Measurements from ENCODE around the gene WDR64. TPM values are rescaled to one million over a fixed set of nuclear protein-coding genes. Genes with fewer than 3 reads are reported as not detected.

The WDR64 gene
- total and polyA plus RNA-seq, 2 experiments from 2014 or later: not detected

DNA sequence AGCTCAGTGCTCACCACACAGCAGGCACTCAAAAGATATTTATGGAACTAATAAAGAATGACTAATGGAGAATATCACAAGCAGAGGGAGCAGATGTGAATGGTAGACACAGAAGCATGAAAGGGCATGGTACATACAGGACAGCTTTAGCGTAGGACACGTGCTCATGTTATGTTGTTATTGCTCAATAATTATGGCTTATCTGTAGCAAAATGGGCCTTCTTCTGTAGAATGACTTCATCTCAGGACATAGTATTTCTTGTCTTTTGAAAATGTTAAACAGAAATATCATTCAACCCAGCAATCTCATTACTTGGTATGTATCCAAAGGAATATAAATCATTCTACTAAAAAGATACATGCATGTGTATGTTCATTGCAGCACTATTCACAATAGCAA lies 137.0 kb downstream of the WDR64 start:
- no peaks in the 10 kb centered on the region for H4K20me1 ChIP-seq (replicated peaks; ENCODE audit: insufficient read depth)
- H3K27me3 ChIP-seq (ENCODE audit: insufficient read depth): no peaks in the 10 kb centered on the region
- H2AFZ ChIP-seq: no peak overlapping the region
- no peak overlapping the region for H3K4me3 ChIP-seq
- H3K4me2 ChIP-seq: no peak overlapping the region
- H3K9me3 Mint-ChIP-seq: no peaks in the 10 kb centered on the region; the same call in 1 of the 3 replicates
- ATAC-seq (no peak), DNase-seq (ENCODE audit: low spot score) (no peak)
- no peak overlapping the region for H3K27ac Mint-ChIP-seq
- no peaks in the 10 kb centered on the region for H3K79me2 ChIP-seq (replicated peaks; ENCODE audit: insufficient read depth)
- no peaks in the 10 kb centered on the region for H3K4me1 ChIP-seq (ENCODE audit: insufficient read depth)
- H3K36me3 ChIP-seq (ENCODE audit: insufficient read depth): no peaks in the 10 kb centered on the region
- peaks cover 6% of the 10 kb centered on the region; the same call in 1 of the 2 replicates for H3K9me2 ChIP-seq (ENCODE audit: insufficient read depth)
- TF ChIP-seq, protein P1, sequence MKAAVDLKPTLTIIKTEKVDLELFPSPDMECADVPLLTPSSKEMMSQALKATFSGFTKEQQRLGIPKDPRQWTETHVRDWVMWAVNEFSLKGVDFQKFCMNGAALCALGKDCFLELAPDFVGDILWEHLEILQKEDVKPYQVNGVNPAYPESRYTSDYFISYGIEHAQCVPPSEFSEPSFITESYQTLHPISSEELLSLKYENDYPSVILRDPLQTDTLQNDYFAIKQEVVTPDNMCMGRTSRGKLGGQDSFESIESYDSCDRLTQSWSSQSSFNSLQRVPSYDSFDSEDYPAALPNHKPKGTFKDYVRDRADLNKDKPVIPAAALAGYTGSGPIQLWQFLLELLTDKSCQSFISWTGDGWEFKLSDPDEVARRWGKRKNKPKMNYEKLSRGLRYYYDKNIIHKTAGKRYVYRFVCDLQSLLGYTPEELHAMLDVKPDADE (IDR thresholded peaks at IDR 0.05): no peak
- TF ChIP-seq EZH2phosphoT487 (IDR thresholded peaks at IDR 0.05; ENCODE audit: unreplicated experiment) (no peak), ZNF114 (CRISPR knock-in tag; IDR thresholded peaks at IDR 0.05) (no peak)
- TF ChIP-seq, protein P2, sequence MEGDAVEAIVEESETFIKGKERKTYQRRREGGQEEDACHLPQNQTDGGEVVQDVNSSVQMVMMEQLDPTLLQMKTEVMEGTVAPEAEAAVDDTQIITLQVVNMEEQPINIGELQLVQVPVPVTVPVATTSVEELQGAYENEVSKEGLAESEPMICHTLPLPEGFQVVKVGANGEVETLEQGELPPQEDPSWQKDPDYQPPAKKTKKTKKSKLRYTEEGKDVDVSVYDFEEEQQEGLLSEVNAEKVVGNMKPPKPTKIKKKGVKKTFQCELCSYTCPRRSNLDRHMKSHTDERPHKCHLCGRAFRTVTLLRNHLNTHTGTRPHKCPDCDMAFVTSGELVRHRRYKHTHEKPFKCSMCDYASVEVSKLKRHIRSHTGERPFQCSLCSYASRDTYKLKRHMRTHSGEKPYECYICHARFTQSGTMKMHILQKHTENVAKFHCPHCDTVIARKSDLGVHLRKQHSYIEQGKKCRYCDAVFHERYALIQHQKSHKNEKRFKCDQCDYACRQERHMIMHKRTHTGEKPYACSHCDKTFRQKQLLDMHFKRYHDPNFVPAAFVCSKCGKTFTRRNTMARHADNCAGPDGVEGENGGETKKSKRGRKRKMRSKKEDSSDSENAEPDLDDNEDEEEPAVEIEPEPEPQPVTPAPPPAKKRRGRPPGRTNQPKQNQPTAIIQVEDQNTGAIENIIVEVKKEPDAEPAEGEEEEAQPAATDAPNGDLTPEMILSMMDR (conservative IDR thresholded peaks at IDR 0.05; ENCODE audit: low read depth in 2 of 2): no peak
- TF ChIP-seq, protein P3, sequence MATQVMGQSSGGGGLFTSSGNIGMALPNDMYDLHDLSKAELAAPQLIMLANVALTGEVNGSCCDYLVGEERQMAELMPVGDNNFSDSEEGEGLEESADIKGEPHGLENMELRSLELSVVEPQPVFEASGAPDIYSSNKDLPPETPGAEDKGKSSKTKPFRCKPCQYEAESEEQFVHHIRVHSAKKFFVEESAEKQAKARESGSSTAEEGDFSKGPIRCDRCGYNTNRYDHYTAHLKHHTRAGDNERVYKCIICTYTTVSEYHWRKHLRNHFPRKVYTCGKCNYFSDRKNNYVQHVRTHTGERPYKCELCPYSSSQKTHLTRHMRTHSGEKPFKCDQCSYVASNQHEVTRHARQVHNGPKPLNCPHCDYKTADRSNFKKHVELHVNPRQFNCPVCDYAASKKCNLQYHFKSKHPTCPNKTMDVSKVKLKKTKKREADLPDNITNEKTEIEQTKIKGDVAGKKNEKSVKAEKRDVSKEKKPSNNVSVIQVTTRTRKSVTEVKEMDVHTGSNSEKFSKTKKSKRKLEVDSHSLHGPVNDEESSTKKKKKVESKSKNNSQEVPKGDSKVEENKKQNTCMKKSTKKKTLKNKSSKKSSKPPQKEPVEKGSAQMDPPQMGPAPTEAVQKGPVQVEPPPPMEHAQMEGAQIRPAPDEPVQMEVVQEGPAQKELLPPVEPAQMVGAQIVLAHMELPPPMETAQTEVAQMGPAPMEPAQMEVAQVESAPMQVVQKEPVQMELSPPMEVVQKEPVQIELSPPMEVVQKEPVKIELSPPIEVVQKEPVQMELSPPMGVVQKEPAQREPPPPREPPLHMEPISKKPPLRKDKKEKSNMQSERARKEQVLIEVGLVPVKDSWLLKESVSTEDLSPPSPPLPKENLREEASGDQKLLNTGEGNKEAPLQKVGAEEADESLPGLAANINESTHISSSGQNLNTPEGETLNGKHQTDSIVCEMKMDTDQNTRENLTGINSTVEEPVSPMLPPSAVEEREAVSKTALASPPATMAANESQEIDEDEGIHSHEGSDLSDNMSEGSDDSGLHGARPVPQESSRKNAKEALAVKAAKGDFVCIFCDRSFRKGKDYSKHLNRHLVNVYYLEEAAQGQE (IDR thresholded peaks at IDR 0.05; ENCODE audit: unreplicated experiment): no peak
- no peaks in the 10 kb centered on the region for H3F3A ChIP-seq (replicated peaks; ENCODE audit: low read depth)
- H3K4me1 Mint-ChIP-seq: no peaks in the 10 kb centered on the region
- H3K36me3 Mint-ChIP-seq (ENCODE audit: low read depth): no peaks in the 10 kb centered on the region
- peaks cover 2% of the 10 kb centered on the region for H3K27me3 Mint-ChIP-seq (ENCODE audit: insufficient read depth, low read depth, poor library complexity)
- H3K27ac ChIP-seq (ENCODE audit: low read depth): no peak overlapping the region
- H3K4me3 Mint-ChIP-seq: no peak overlapping the region

DNA sequence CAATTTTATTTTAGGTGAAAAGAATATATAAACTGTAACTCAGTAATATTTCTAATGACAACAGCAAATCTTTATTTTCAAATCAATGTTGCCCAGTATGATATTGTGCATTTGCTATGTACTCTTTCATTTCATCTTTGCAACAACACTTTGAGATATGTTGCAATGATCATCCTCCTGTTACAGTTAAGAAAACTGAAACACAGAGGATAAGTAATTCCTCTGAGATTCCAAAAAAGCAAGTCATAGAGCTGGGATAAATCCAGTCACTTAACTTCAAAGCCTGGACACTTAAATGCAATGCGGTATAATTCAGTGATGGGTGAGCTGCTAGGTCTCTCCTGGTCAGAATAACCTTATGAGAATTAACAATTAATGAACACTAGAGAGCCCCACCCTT lies 147.3 kb downstream of the WDR64 start:
- Histone ChIP-seq H2AFZ (no peak overlapping the region), H3F3A (replicated peaks; ENCODE audit: low read depth) (no peaks in the 10 kb centered on the region), H3K36me3 (ENCODE audit: insufficient read depth) (no peaks in the 10 kb centered on the region), H3K9me2 (ENCODE audit: insufficient read depth) (no peaks in the 10 kb centered on the region), H4K20me1 (replicated peaks; ENCODE audit: insufficient read depth) (no peaks in the 10 kb centered on the region), H3K27ac (ENCODE audit: low read depth) (no peak overlapping the region), H3K79me2 (replicated peaks; ENCODE audit: insufficient read depth) (no peaks in the 10 kb centered on the region), H3K27me3 (ENCODE audit: insufficient read depth) (no peaks in the 10 kb centered on the region), H3K4me3 (no peak overlapping the region), H3K4me1 (ENCODE audit: insufficient read depth) (no peaks in the 10 kb centered on the region), H3K4me2 (no peak overlapping the region)
- H3K4me1 Mint-ChIP-seq: peaks cover 9% of the 10 kb centered on the region; the same call in 2 of the 3 replicates
- DNase-seq (ENCODE audit: low spot score) (no peak), ATAC-seq (no peak)
- no peaks in the 10 kb centered on the region for H3K36me3 Mint-ChIP-seq (ENCODE audit: low read depth)
- H3K4me3 Mint-ChIP-seq: no peak overlapping the region
- H3K27me3 Mint-ChIP-seq (ENCODE audit: insufficient read depth, low read depth, poor library complexity): peaks cover 3% of the 10 kb centered on the region
- no peaks in the 10 kb centered on the region for H3K9me3 Mint-ChIP-seq
- no peak overlapping the region for H3K27ac Mint-ChIP-seq
- TF ChIP-seq, protein P4, sequence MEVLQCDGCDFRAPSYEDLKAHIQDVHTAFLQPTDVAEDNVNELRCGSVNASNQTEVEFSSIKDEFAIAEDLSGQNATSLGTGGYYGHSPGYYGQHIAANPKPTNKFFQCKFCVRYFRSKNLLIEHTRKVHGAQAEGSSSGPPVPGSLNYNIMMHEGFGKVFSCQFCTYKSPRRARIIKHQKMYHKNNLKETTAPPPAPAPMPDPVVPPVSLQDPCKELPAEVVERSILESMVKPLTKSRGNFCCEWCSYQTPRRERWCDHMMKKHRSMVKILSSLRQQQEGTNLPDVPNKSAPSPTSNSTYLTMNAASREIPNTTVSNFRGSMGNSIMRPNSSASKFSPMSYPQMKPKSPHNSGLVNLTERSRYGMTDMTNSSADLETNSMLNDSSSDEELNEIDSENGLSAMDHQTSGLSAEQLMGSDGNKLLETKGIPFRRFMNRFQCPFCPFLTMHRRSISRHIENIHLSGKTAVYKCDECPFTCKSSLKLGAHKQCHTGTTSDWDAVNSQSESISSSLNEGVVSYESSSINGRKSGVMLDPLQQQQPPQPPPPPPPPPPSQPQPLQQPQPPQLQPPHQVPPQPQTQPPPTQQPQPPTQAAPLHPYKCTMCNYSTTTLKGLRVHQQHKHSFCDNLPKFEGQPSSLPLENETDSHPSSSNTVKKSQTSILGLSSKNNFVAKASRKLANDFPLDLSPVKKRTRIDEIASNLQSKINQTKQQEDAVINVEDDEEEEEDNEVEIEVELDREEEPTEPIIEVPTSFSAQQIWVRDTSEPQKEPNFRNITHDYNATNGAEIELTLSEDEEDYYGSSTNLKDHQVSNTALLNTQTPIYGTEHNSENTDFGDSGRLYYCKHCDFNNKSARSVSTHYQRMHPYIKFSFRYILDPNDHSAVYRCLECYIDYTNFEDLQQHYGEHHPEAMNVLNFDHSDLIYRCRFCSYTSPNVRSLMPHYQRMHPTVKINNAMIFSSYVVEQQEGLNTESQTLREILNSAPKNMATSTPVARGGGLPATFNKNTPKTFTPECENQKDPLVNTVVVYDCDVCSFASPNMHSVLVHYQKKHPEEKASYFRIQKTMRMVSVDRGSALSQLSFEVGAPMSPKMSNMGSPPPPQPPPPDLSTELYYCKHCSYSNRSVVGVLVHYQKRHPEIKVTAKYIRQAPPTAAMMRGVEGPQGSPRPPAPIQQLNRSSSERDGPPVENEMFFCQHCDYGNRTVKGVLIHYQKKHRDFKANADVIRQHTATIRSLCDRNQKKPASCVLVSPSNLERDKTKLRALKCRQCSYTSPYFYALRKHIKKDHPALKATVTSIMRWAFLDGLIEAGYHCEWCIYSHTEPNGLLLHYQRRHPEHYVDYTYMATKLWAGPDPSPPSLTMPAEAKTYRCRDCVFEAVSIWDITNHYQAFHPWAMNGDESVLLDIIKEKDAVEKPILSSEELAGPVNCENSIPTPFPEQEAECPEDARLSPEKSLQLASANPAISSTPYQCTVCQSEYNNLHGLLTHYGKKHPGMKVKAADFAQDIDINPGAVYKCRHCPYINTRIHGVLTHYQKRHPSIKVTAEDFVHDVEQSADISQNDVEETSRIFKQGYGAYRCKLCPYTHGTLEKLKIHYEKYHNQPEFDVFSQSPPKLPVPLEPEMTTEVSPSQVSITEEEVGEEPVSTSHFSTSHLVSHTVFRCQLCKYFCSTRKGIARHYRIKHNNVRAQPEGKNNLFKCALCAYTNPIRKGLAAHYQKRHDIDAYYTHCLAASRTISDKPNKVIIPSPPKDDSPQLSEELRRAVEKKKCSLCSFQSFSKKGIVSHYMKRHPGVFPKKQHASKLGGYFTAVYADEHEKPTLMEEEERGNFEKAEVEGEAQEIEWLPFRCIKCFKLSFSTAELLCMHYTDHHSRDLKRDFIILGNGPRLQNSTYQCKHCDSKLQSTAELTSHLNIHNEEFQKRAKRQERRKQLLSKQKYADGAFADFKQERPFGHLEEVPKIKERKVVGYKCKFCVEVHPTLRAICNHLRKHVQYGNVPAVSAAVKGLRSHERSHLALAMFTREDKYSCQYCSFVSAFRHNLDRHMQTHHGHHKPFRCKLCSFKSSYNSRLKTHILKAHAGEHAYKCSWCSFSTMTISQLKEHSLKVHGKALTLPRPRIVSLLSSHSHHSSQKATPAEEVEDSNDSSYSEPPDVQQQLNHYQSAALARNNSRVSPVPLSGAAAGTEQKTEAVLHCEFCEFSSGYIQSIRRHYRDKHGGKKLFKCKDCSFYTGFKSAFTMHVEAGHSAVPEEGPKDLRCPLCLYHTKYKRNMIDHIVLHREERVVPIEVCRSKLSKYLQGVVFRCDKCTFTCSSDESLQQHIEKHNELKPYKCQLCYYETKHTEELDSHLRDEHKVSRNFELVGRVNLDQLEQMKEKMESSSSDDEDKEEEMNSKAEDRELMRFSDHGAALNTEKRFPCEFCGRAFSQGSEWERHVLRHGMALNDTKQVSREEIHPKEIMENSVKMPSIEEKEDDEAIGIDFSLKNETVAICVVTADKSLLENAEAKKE (CRISPR knock-in tag; IDR thresholded peaks at IDR 0.05): no peak
- TF ChIP-seq EZH2phosphoT487 (IDR thresholded peaks at IDR 0.05; ENCODE audit: unreplicated experiment) (no peak), NANOG (IDR thresholded peaks at IDR 0.05; ENCODE audit: borderline replicate concordance) (no peak)
